Keratinocyte (primary cell): ENCODE data around the gene FTO. TPM values are rescaled to one million over a fixed set of nuclear protein-coding genes. Genes with fewer than 3 reads are reported as not detected.

Experiments used
- DNase-seq: peaks from one replicate; pipeline ENCODE4 v3.0.0-alpha.2; 2011; ENCODE audit warnings: low read depth, missing footprints, low spot score
- FAIRE-seq: peaks from 2 replicates; lab custom pipeline; 2011; peaks lifted over from hg19 to GRCh38; lab: Jason Lieb, UNC
- H2AFZ ChIP-seq: 2 replicates; pipeline ENCODE4 v1.6.0; 2012; ENCODE audit warnings: low read length, control low read depth, inconsistent platforms; ENCODE audit not compliant: control insufficient read depth
- H3K27ac ChIP-seq: 2 replicates; pipeline ENCODE4 v1.5.1; 2011; ENCODE audit warnings: low read length; ENCODE audit not compliant: control insufficient read depth, insufficient read depth
- H3K27me3 ChIP-seq: 3 replicates; pipeline ENCODE4 v1.6.0; 2011; ENCODE audit warnings: low read length; ENCODE audit not compliant: control insufficient read depth, insufficient read depth; ENCODE audit errors: extremely low read depth
- H3K36me3 ChIP-seq, 2 experiments: 2 replicates in 1 of 2; 3 replicates in 1 of 2; pipeline ENCODE4 v1.5.1; 2011; ENCODE audit warnings: low read length in 2 of 2, mild to moderate bottlenecking in 1 of 2; ENCODE audit not compliant: control insufficient read depth in 2 of 2, insufficient read depth in 2 of 2; ENCODE audit errors: extremely low read depth in 1 of 2
- H3K4me1 ChIP-seq: 3 replicates; pipeline ENCODE4 v1.5.1; 2011; ENCODE audit warnings: low read length; ENCODE audit not compliant: control insufficient read depth, insufficient read depth; ENCODE audit errors: extremely low read depth
- H3K4me2 ChIP-seq: 3 replicates; pipeline ENCODE4 v1.6.0; 2011; ENCODE audit warnings: low read depth, low read length; ENCODE audit not compliant: control insufficient read depth, insufficient read depth; ENCODE audit errors: extremely low read depth
- H3K4me3 ChIP-seq, 3 experiments: fragments of 200-600 bp in 1 of 3; sonication (generic) in 1 of 3; 2 replicates in 2 of 3; 3 replicates in 1 of 3; pipeline ENCODE4 v1.5.1; 2011 to 2016; ENCODE audit warnings: low read length in 3 of 3, mild to moderate bottlenecking in 3 of 3, control low read depth in 2 of 3, inconsistent platforms in 1 of 3, low read depth in 1 of 3, mixed read lengths in 1 of 3, mixed run types in 1 of 3, moderate library complexity in 1 of 3; ENCODE audit not compliant: control insufficient read depth in 2 of 3, insufficient read depth in 2 of 3; ENCODE audit errors: extremely low read depth in 1 of 3
- H3K79me2 ChIP-seq: 2 replicates; pipeline ENCODE4 v1.6.0; 2012; ENCODE audit warnings: low read length; ENCODE audit not compliant: control insufficient read depth, insufficient read depth
- H3K9ac ChIP-seq: 3 replicates; pipeline ENCODE4 v1.6.0; 2011; ENCODE audit warnings: low read length; ENCODE audit not compliant: control insufficient read depth, insufficient read depth; ENCODE audit errors: extremely low read depth
- H3K9me1 ChIP-seq: 3 replicates; pipeline ENCODE4 v1.6.0; 2011; ENCODE audit warnings: low read length; ENCODE audit not compliant: control insufficient read depth, insufficient read depth; ENCODE audit errors: extremely low read depth
- H3K9me3 ChIP-seq: 2 replicates; pipeline ENCODE4 v1.5.1; 2012; ENCODE audit warnings: low read depth, low read length; ENCODE audit not compliant: control insufficient read depth
- H4K20me1 ChIP-seq: 3 replicates; pipeline ENCODE4 v1.6.0; 2011; ENCODE audit warnings: low read length; ENCODE audit not compliant: control insufficient read depth, insufficient read depth; ENCODE audit errors: extremely low read depth
- EZH2 ChIP-seq: IDR thresholded peaks from one replicate; pipeline ENCODE4 v1.6.1; 2012; ENCODE audit warnings: inconsistent platforms, mild to moderate bottlenecking, low read length, moderate library complexity
- dilution Hi-C: fragments of 300-500 bp; cut with MboI; formaldehyde crosslinking; loops from one replicate; pipeline ENCODE4 v1.7.0; 2020; ENCODE audit warnings: low sequenced_read_pairs; ENCODE audit not compliant: extremely low pct_ligation_motif_present
- polyA plus RNA-seq, 5 experiments: library from polyadenylated mRNA; depleted of rRNA in 3 of 5; stranded (reverse) in 3 of 5; stranded (forward) in 1 of 5; unstranded in 1 of 5; fragments of >200 nt; gene quantifications; 1 replicate in 1 of 5; 2 replicates in 3 of 5; 3 replicates in 1 of 5; pipeline versions ENCODE4 v1.2.1 to v1.2.3, GENCODE V29; 2011 to 2012; ENCODE audit warnings: missing spikeins in 2 of 5, low read depth in 1 of 5, low replicate concordance in 1 of 5
- TF ChIP-seq, protein P1 (sequence below), 3 experiments: IDR thresholded peaks in 1 of 3; conservative IDR thresholded peaks in 1 of 3; optimal IDR thresholded peaks in 1 of 3; 2 replicates in 2 of 3; 3 replicates in 1 of 3; pipeline versions ENCODE3 to v1.5.1; 2011; ENCODE audit warnings: low read length in 3 of 3, mild to moderate bottlenecking in 3 of 3, moderate library complexity in 2 of 3, control low read depth in 1 of 3, inconsistent platforms in 1 of 3; ENCODE audit not compliant: insufficient read depth in 2 of 3; ENCODE audit errors: extremely low read depth in 1 of 3

The FTO gene
- polyA plus RNA-seq, 1 donor (not counting 4 experiments of a cell fraction or from before 2014, with no cell fraction given): 56.4 TPM

DNA sequence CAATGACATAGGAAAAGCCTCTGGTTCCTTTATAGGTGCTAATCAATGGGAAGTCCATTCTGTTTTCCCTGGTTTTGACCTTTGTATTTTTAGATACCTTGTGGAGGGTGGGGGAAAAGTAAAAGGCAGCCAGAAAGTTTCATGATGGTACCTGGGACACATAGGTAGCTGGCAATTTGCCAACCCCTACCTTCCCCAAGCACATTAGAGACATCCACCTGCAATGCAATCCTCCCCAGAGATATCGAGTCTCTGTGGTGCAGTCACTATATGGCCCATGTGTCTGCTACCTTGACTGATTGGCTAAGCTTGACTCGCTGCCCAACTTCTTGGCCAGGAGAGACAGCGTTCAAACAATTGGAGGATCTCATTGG lies 496.2 kb downstream of the FTO start:
- H2AFZ ChIP-seq: no peak overlapping the region
- no peaks in the 10 kb centered on the region for H3K79me2 ChIP-seq
- no peaks in the 10 kb centered on the region for H3K4me1 ChIP-seq
- DNase-seq (no peak), FAIRE-seq (no peak)
- H4K20me1 ChIP-seq: no peaks in the 10 kb centered on the region
- no peaks in the 10 kb centered on the region for H3K9me1 ChIP-seq
- H3K9me3 ChIP-seq: no peaks in the 10 kb centered on the region
- peaks cover 4% of the 10 kb centered on the region for H3K27me3 ChIP-seq
- no peak overlapping the region for H3K4me3 ChIP-seq
- H3K9ac ChIP-seq: no peak overlapping the region
- no peaks in the 10 kb centered on the region for H3K36me3 ChIP-seq
- no peak for TF ChIP-seq EZH2
- TF ChIP-seq, protein P1, sequence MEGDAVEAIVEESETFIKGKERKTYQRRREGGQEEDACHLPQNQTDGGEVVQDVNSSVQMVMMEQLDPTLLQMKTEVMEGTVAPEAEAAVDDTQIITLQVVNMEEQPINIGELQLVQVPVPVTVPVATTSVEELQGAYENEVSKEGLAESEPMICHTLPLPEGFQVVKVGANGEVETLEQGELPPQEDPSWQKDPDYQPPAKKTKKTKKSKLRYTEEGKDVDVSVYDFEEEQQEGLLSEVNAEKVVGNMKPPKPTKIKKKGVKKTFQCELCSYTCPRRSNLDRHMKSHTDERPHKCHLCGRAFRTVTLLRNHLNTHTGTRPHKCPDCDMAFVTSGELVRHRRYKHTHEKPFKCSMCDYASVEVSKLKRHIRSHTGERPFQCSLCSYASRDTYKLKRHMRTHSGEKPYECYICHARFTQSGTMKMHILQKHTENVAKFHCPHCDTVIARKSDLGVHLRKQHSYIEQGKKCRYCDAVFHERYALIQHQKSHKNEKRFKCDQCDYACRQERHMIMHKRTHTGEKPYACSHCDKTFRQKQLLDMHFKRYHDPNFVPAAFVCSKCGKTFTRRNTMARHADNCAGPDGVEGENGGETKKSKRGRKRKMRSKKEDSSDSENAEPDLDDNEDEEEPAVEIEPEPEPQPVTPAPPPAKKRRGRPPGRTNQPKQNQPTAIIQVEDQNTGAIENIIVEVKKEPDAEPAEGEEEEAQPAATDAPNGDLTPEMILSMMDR (optimal IDR thresholded peaks at IDR 0.05 in 1 of 3, IDR thresholded peaks at IDR 0.05 in 1 of 3, conservative IDR thresholded peaks at IDR 0.05 in 1 of 3; ENCODE audit: extremely low read depth in 1 of 3, insufficient read depth in 2 of 3, low read length in 3 of 3): no peak
- dilution Hi-C loops: no loop called here
- H3K27ac ChIP-seq: no peak overlapping the region
- no peak overlapping the region for H3K4me2 ChIP-seq

DNA sequence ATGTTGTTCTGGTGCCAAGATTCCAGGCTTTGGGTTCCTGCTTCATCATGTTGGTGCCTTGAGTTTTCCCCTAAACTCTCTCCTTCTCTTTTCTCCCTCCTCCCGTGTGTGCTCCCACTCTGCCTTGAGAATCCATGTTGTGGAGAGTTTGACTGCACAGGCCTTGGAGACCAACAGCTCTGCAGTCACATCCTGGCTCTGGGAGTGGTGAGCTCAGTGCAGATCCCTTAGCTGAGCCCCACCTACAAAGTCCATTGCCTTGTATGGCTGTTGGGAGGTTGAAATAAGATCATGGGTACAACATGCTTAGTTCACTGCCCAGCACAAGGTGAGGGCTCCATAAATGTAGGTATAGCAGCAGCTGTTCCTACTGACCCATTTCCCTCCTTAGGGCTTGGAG lies 496.8 kb downstream of the FTO start:
- no peak for DNase-seq
- Histone ChIP-seq H3K4me1 (no peaks in the 10 kb centered on the region), H2AFZ (no peak overlapping the region), H3K27me3 (peaks cover 4% of the 10 kb centered on the region), H3K4me3 (no peak overlapping the region), H3K27ac (no peak overlapping the region), H3K9ac (no peak overlapping the region), H4K20me1 (no peaks in the 10 kb centered on the region), H3K9me3 (no peaks in the 10 kb centered on the region), H3K9me1 (no peaks in the 10 kb centered on the region), H3K4me2 (no peak overlapping the region), H3K79me2 (no peaks in the 10 kb centered on the region), H3K36me3 (no peaks in the 10 kb centered on the region)
- dilution Hi-C loops: no loop called here
- TF ChIP-seq EZH2: no peak
- TF ChIP-seq, protein P1 (optimal IDR thresholded peaks at IDR 0.05 in 1 of 3, IDR thresholded peaks at IDR 0.05 in 1 of 3, conservative IDR thresholded peaks at IDR 0.05 in 1 of 3; ENCODE audit: extremely low read depth in 1 of 3, insufficient read depth in 2 of 3, low read length in 3 of 3): no peak
- FAIRE-seq: no peak
